K562 (cell line): ENCODE results near the gene PDE1C. TPM values are rescaled to one million over a fixed set of nuclear protein-coding genes. Genes with fewer than 3 reads are reported as not detected.

Source experiments
- ATAC-seq: fragments of 200-7000 bp; cut with Tn5 transposase; 3 replicates; pipeline ENCODE4 v1.9.1; 2020; ENCODE audit warnings: moderate library complexity
- BruUV-seq: library from RNA; stranded (reverse); fragments of 400-500 nt; replicated peaks from 2 replicates; lab custom pipeline; 2021; lab: Mats Ljungman, UMichigan
- CTCF ChIA-PET: fragments of 300-600 bp; formaldehyde crosslinking; extraction: SDS; loops from one replicate; lab custom pipeline; 2021; ENCODE audit warnings: low intra/inter-chr PET ratio; lab: Yijun Ruan, JAX
- POLR2A ChIA-PET: fragments of 300-600, 350-650 bp; sonication (Branson Sonifier 250); formaldehyde crosslinking; extraction: SDS; loops from one replicate; lab custom pipeline; 2021; ENCODE audit warnings: antibody characterized with exemption, inconsistent platforms; lab: Yijun Ruan, JAX
- DNase-seq, 4 experiments: peaks; one replicate each; pipeline versions ENCODE4 v3.0.0 to v3.0.0-alpha.2; 2011 to 2018; ENCODE audit warnings: low spot score in 3 of 4, mixed read lengths in 3 of 4; ENCODE audit errors: extremely low read depth in 1 of 4
- FAIRE-seq: peaks from 2 replicates; lab custom pipeline; 2011; peaks lifted over from hg19 to GRCh38; lab: Jason Lieb, UNC
- H2AFZ ChIP-seq: 2 replicates; pipeline ENCODE4 v1.6.0; 2011; ENCODE audit warnings: low read depth, low read length, control low read depth, inconsistent platforms
- H3K27ac ChIP-seq: fragments of 200-600 bp; 3 replicates; pipeline ENCODE4 v1.8.0; 2011; ENCODE audit warnings: low read depth, mild to moderate bottlenecking, control low read depth, inconsistent platforms, low read length, moderate library complexity, mixed read lengths; ENCODE audit errors: extremely low read depth
- H3K27me3 ChIP-seq, 2 experiments: fragments of 300-600 bp in 1 of 2; 2 replicates in 1 of 2; 3 replicates in 1 of 2; pipeline versions ENCODE4 v1.6.0 to v1.8.0; 2011; ENCODE audit warnings: inconsistent platforms in 2 of 2, low read length in 2 of 2, mild to moderate bottlenecking in 1 of 2, mixed read lengths in 1 of 2, moderate library complexity in 1 of 2; ENCODE audit not compliant: control insufficient read depth in 2 of 2, insufficient read depth in 2 of 2
- H3K36me3 ChIP-seq: fragments of 300-600 bp; 3 replicates; pipeline ENCODE4 v1.8.0; 2011; ENCODE audit warnings: mild to moderate bottlenecking, low read length, inconsistent platforms; ENCODE audit not compliant: control insufficient read depth, insufficient read depth
- H3K4me1 ChIP-seq, 2 experiments: fragments of 200-600 bp in 1 of 2; replicated peaks in 1 of 2; 2 replicates in 1 of 2; 3 replicates in 1 of 2; pipeline versions ENCODE4 v1.5.1 to v1.8.0; 2011; ENCODE audit warnings: inconsistent platforms in 2 of 2, low read length in 2 of 2, mild to moderate bottlenecking in 1 of 2, mixed read lengths in 1 of 2, moderate library complexity in 1 of 2; ENCODE audit not compliant: control insufficient read depth in 2 of 2, insufficient read depth in 2 of 2
- H3K4me2 ChIP-seq: 2 replicates; pipeline ENCODE4 v1.6.1; 2011; ENCODE audit warnings: low read length, control low read depth, inconsistent platforms, mixed read lengths; ENCODE audit not compliant: insufficient read depth
- H3K4me3 ChIP-seq: fragments of 200-600 bp; sonication (generic), shearing (Covaris generic); 2 replicates; pipeline ENCODE4 v1.5.1; 2016; ENCODE audit warnings: control low read depth, inconsistent platforms
- H3K79me2 ChIP-seq: fragments of 200-600 bp; 3 replicates; pipeline ENCODE4 v1.8.0; 2011; ENCODE audit warnings: low read length, inconsistent platforms; ENCODE audit not compliant: control insufficient read depth, insufficient read depth
- H3K9ac ChIP-seq, 2 experiments: 2 replicates each; pipeline versions ENCODE4 v1.6.0 to v1.6.1; 2011; ENCODE audit warnings: low read depth in 2 of 2, low read length in 2 of 2, control low read depth in 1 of 2, inconsistent platforms in 1 of 2, mild to moderate bottlenecking in 1 of 2, mixed read lengths in 1 of 2; ENCODE audit not compliant: insufficient read depth in 1 of 2
- H3K9me1 ChIP-seq: one replicate; pipeline ENCODE4 v1.6.0; 2011; ENCODE audit warnings: inconsistent platforms, mild to moderate bottlenecking, low read length, moderate library complexity; ENCODE audit not compliant: control insufficient read depth, insufficient read depth
- H3K9me3 ChIP-seq: replicated peaks from 2 replicates; pipeline ENCODE4 v1.5.1; 2011; ENCODE audit warnings: low read depth, low read length, inconsistent platforms; ENCODE audit not compliant: control insufficient read depth, insufficient read depth
- H4K20me1 ChIP-seq: replicated peaks from 2 replicates; pipeline ENCODE4 v1.6.1; 2011; ENCODE audit warnings: low read length, inconsistent platforms, mixed read lengths; ENCODE audit not compliant: control insufficient read depth, insufficient read depth
- ARHGAP35 ChIP-seq: fragments of 450-650 bp; IDR thresholded peaks from 2 replicates; pipeline ENCODE4 v1.6.1; 2018; ENCODE audit not compliant: partially characterized antibody
- ATF3 ChIP-seq, 2 experiments: fragments of 450-650 bp in 1 of 2; sonication (generic) in 1 of 2; formaldehyde crosslinking in 1 of 2; IDR thresholded peaks in 1 of 2; conservative IDR thresholded peaks in 1 of 2; 2 replicates each; pipeline versions ENCODE4 v1.6.1 to v1.8.1; 2016 to 2023; ENCODE audit warnings: mild to moderate bottlenecking in 2 of 2, moderate library complexity in 2 of 2, inconsistent platforms in 1 of 2, missing genetic modification reagents in 1 of 2
- CBX2 ChIP-seq: fragments of 200-600 bp; sonication (generic); IDR thresholded peaks from one replicate; pipeline ENCODE4 v1.6.1; 2012; ENCODE audit warnings: mild to moderate bottlenecking, low read length, inconsistent platforms; ENCODE audit not compliant: insufficient read depth, poor library complexity, severe bottlenecking
- KLF16 ChIP-seq: IDR thresholded peaks from 2 replicates; pipeline ENCODE4 v1.6.1; 2016; ENCODE audit warnings: antibody characterized with exemption
- NFIC ChIP-seq: fragments of 450-650 bp; IDR thresholded peaks from 2 replicates; pipeline ENCODE4 v1.6.1; 2017; ENCODE audit warnings: mild to moderate bottlenecking, inconsistent platforms
- RAD21 ChIP-seq, 2 experiments: fragments of 250-450 bp in 1 of 2; fragments of 450-650 bp in 1 of 2; sonication (Bioruptor Pico) in 1 of 2; formaldehyde crosslinking in 1 of 2; IDR thresholded peaks in 1 of 2; conservative IDR thresholded peaks in 1 of 2; 2 replicates each; pipeline versions ENCODE4 v1.4.0 to v1.8.0; 2020 to 2022; ENCODE audit warnings: mild to moderate bottlenecking in 2 of 2, moderate library complexity in 1 of 2
- RBM22 ChIP-seq: fragments of 200-400 bp; formaldehyde crosslinking; IDR thresholded peaks from 2 replicates; pipeline ENCODE4 v1.6.1; 2018; ENCODE audit warnings: low read length, low read depth; ENCODE audit not compliant: poor library complexity, severe bottlenecking
- TCFL5 ChIP-seq: fragments of 250-450 bp; sonication (Bioruptor Pico); conservative IDR thresholded peaks from 2 replicates; pipeline ENCODE4 v1.6.1; 2021; ENCODE audit warnings: mild to moderate bottlenecking, moderate library complexity, matching md5 sums
- ZNF24 ChIP-seq: fragments of 450-650 bp; IDR thresholded peaks from 2 replicates; pipeline ENCODE4 v1.6.1; 2016
- WGBS: fragments of 100-300 bp; shearing (Covaris generic); methylation state at CpG from one replicate; pipeline ENCODE4 v1.1.6; 2016; ENCODE audit warnings: low coverage, mixed read lengths; ENCODE audit not compliant: insufficient coverage; ENCODE audit errors: missing lambda C conversion rate; 5-methylcytosine and 5-hydroxymethylcytosine counted together
- in situ Hi-C: fragments of 300-500 bp; cut with MboI; formaldehyde crosslinking; loops from 4 replicates; pipeline ENCODE4 v1.15.0; 2018; ENCODE audit warnings: inconsistent platforms, mixed read lengths
- intact Hi-C: fragments of 100-400 bp; cut with micrococcal nuclease; formaldehyde crosslinking; loops from 2 replicates; pipeline ENCODE4 v1.14.2; 2022
- polyA plus RNA-seq, 8 experiments: library from polyadenylated mRNA; depleted of rRNA in 4 of 8; stranded (reverse) in 5 of 8; unstranded in 3 of 8; fragments of >200 nt; fragmentation: Nextera tagmentation in 2 of 8; fragmentation: Illumina TruSeq in 1 of 8; extraction: Ambion mirVana in 2 of 8; extraction: Trizol in 1 of 8; gene quantifications; 2 replicates each; pipeline versions ENCODE4 v1.2.1 to v1.2.3, GENCODE V29; 2011 to 2014; ENCODE audit warnings: inconsistent platforms in 1 of 8, missing spikeins in 1 of 8
- total RNA-seq, 7 experiments: library from RNA; depleted of rRNA in 6 of 7; stranded (reverse); fragments of >200 nt in 6 of 7; fragmentation: Illumina TruSeq in 2 of 7; extraction: Trizol in 2 of 7; gene quantifications; 2 replicates each; pipeline versions ENCODE4 v1.2.1 to v1.2.3, GENCODE V29; 2011 to 2021; ENCODE audit warnings: low replicate concordance in 1 of 7
- TF ChIP-seq, protein P1 (sequence below), 2 experiments: fragments of 450-650 bp in 1 of 2; IDR thresholded peaks; 2 replicates each; pipeline ENCODE4 v1.6.1; 2011 to 2017; ENCODE audit warnings: low read depth in 2 of 2, antibody characterized with exemption in 1 of 2, borderline replicate concordance in 1 of 2, low read length in 1 of 2, mild to moderate bottlenecking in 1 of 2, mixed read lengths in 1 of 2; ENCODE audit not compliant: control insufficient read depth in 1 of 2

PDE1C gene
- total and polyA plus RNA-seq, 9 of the 15 experiments (the other 6 are each of a cell fraction or from before 2014, with no cell fraction given) = under 0.01 to 0.01 TPM; not detected in 7

DNA sequence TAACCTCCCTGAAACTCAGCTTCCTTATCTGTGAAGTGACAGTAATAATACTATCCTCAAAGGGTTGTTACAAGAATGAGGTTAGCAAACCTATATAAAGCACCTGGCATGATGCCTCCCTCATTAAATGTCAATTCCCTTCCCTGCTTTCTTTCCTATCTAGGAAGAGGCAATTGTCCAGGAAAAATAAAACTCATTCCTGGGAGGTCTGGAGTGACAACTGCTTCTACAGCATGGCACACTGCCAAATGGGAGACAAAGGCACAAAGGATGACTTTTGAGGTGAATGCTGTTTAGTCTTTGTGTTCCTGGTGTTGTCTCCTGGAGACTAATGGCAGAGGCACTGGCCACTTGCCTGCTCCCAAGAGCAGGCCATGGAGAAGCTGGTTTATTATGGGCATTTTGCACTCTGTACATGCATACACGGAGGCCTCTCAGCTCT is 32.2 kb upstream of the PDE1C start:
- in situ Hi-C loops = no loop called here
- no TSS peak for BruUV-seq

GRCh38 chr7:32100407-32100907 is 30.2 kb upstream of the PDE1C start:
- Histone ChIP-seq H2AFZ (no peak overlapping the region), H3K4me3 (no peak overlapping the region), H3K9me1 (no peaks in the 10 kb centered on the region), H3K79me2 (no peaks in the 10 kb centered on the region), H3K4me2 (no peak overlapping the region), H3K36me3 (no peaks in the 10 kb centered on the region), H4K20me1 (no peaks in the 10 kb centered on the region), H3K9me3 (no peaks in the 10 kb centered on the region), H3K9ac (no peak overlapping the region), H3K27me3 (no peaks in the 10 kb centered on the region), H3K4me1 (no peaks in the 10 kb centered on the region), H3K27ac (no peak overlapping the region)
- FAIRE-seq (no peak), ATAC-seq (no peak), DNase-seq (no peak)
- intact Hi-C loops (no loop called here), in situ Hi-C loops (no loop called here)
- CTCF ChIA-PET = no interaction called here
- no TSS peak for BruUV-seq
- POLR2A ChIA-PET = no interaction called here
- 0% methylated on average over 2 of the region's 2 CpGs for WGBS
- TF ChIP-seq RAD21 (CRISPR knock-in tag; conservative IDR thresholded peaks at IDR 0.05 in 1 of 2, IDR thresholded peaks at IDR 0.05 in 1 of 2) (no peak), RBM22 (no peak), TCFL5 (CRISPR knock-in tag) (no peak), ARHGAP35 (no peak), CBX2 (no peak), ATF3 (IDR thresholded peaks at IDR 0.05) (no peak), ATF3 (CRISPR knock-in tag; conservative IDR thresholded peaks at IDR 0.05) (no peak), KLF16 (no peak)
- TF ChIP-seq, protein P1, sequence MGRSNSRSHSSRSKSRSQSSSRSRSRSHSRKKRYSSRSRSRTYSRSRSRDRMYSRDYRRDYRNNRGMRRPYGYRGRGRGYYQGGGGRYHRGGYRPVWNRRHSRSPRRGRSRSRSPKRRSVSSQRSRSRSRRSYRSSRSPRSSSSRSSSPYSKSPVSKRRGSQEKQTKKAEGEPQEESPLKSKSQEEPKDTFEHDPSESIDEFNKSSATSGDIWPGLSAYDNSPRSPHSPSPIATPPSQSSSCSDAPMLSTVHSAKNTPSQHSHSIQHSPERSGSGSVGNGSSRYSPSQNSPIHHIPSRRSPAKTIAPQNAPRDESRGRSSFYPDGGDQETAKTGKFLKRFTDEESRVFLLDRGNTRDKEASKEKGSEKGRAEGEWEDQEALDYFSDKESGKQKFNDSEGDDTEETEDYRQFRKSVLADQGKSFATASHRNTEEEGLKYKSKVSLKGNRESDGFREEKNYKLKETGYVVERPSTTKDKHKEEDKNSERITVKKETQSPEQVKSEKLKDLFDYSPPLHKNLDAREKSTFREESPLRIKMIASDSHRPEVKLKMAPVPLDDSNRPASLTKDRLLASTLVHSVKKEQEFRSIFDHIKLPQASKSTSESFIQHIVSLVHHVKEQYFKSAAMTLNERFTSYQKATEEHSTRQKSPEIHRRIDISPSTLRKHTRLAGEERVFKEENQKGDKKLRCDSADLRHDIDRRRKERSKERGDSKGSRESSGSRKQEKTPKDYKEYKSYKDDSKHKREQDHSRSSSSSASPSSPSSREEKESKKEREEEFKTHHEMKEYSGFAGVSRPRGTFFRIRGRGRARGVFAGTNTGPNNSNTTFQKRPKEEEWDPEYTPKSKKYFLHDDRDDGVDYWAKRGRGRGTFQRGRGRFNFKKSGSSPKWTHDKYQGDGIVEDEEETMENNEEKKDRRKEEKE (IDR thresholded peaks at IDR 0.05; ENCODE audit: borderline replicate concordance in 1 of 2, control insufficient read depth in 1 of 2, low read depth in 2 of 2, low read length in 1 of 2) = no peak

More for the DNA sequence above, 32.2 kb upstream of the PDE1C start:
- ChIA-PET POLR2A (no interaction called here), CTCF (no interaction called here)
- Histone ChIP-seq H3K27ac (no peak overlapping the region), H3K36me3 (no peaks in the 10 kb centered on the region), H3K9ac (no peak overlapping the region), H3K4me3 (no peak overlapping the region), H3K9me3 (no peaks in the 10 kb centered on the region), H3K4me1 (no peaks in the 10 kb centered on the region), H3K79me2 (no peaks in the 10 kb centered on the region), H3K27me3 (no peaks in the 10 kb centered on the region), H3K9me1 (no peaks in the 10 kb centered on the region), H4K20me1 (no peaks in the 10 kb centered on the region), H3K4me2 (no peak overlapping the region), H2AFZ (no peak overlapping the region)
- 0% methylated on average over 1 of the region's 1 CpG for WGBS
- TF ChIP-seq NFIC = peak; percentile 22; the same call in 1 of the 2 replicates
- TF ChIP-seq ZNF24 = no peak
- no peak for ATAC-seq
- no peak for DNase-seq
- FAIRE-seq = no peak
- intact Hi-C loops = no loop called here
